Measurements from ENCODE around the gene EPN1.

EPN1 gene

GRCh38 chr19:55697698-55698097, 22.7 kb downstream of the EPN1 start:
- no peak for DNase-seq (ENCODE audit: low read depth)
- TF ChIP-seq CTCF (IDR thresholded peaks at IDR 0.05; ENCODE audit: insufficient read depth, low read depth, low read length, missing control alignments), result no peak

GRCh38 chr19:55698256-55698655, 23.2 kb downstream of the EPN1 start:
- no peak for DNase-seq (ENCODE audit: low read depth)
- no peak for TF ChIP-seq CTCF (IDR thresholded peaks at IDR 0.05; ENCODE audit: insufficient read depth, low read depth, low read length, missing control alignments)
- H3K4me3 ChIP-seq (ENCODE audit: low read depth, low read length), result no peak overlapping the region

More at GRCh38 chr19:55697698-55698097, 22.7 kb downstream of the EPN1 start:
- H3K4me3 ChIP-seq (ENCODE audit: low read depth, low read length), result no peak overlapping the region

GRCh38 chr19:55699221-55699620, 24.2 kb downstream of the EPN1 start:
- no peak overlapping the region for H3K4me3 ChIP-seq (ENCODE audit: low read depth, low read length)
- DNase-seq (ENCODE audit: low read depth), result no peak
- no peak for TF ChIP-seq CTCF (IDR thresholded peaks at IDR 0.05; ENCODE audit: insufficient read depth, low read depth, low read length, missing control alignments)

- TF ChIP-seq CTCF (IDR thresholded peaks at IDR 0.05; ENCODE audit: insufficient read depth, low read depth, low read length, missing control alignments), result no peak
- no peak for DNase-seq (ENCODE audit: low read depth)
- no peak overlapping the region for H3K4me3 ChIP-seq (ENCODE audit: low read depth, low read length)
Measured at GRCh38 chr19:55700813-55701212, 25.8 kb downstream of the EPN1 start.

- no peak overlapping the region for H3K4me3 ChIP-seq (ENCODE audit: low read depth, low read length)
- DNase-seq (ENCODE audit: low read depth), result no peak
- no peak for TF ChIP-seq CTCF (IDR thresholded peaks at IDR 0.05; ENCODE audit: insufficient read depth, low read depth, low read length, missing control alignments)
Measured at GRCh38 chr19:55702131-55702627, 27.2 kb downstream of the EPN1 start.

- no peak for DNase-seq (ENCODE audit: low read depth)
- no peak overlapping the region for H3K4me3 ChIP-seq (ENCODE audit: low read depth, low read length)
- peak; percentile 42 for TF ChIP-seq CTCF (IDR thresholded peaks at IDR 0.05; ENCODE audit: insufficient read depth, low read depth, low read length, missing control alignments)
Measured at GRCh38 chr19:55703790-55704215, 28.8 kb downstream of the EPN1 start.

All from GM12865 (cell line).